Adrenal gland (tissue), 5 donors: ENCODE data around the gene TXLNB.

Source experiments
- POLR2A ChIP-seq, 2 donors: fragments of 450-650 bp; IDR thresholded peaks; one replicate each; pipeline ENCODE4 v1.6.1; 2017; ENCODE audit warnings: antibody characterized with exemption in 2 of 2, mild to moderate bottlenecking in 2 of 2, moderate library complexity in 1 of 2
- TF ChIP-seq, protein P1 (sequence below), 6 experiments: fragments of 450-650 bp in 4 of 6; fragments of 200-600 bp in 2 of 6; sonication (generic) in 1 of 6; IDR thresholded peaks; 1 replicate in 5 of 6; 2 replicates in 1 of 6; pipeline versions ENCODE4 v1.5.1 to v1.8.0; 2016 to 2021; ENCODE audit warnings: antibody characterized with exemption in 6 of 6, mild to moderate bottlenecking in 2 of 6, moderate library complexity in 1 of 6
- donor health status: DM: no; HTN: no; CAD: no.

GRCh38 chr6:139271056-139271455 lies 20.7 kb downstream of the TXLNB start:
- no peak for TF ChIP-seq POLR2A (IDR thresholded peaks at IDR 0.05)
- TF ChIP-seq, protein P1, sequence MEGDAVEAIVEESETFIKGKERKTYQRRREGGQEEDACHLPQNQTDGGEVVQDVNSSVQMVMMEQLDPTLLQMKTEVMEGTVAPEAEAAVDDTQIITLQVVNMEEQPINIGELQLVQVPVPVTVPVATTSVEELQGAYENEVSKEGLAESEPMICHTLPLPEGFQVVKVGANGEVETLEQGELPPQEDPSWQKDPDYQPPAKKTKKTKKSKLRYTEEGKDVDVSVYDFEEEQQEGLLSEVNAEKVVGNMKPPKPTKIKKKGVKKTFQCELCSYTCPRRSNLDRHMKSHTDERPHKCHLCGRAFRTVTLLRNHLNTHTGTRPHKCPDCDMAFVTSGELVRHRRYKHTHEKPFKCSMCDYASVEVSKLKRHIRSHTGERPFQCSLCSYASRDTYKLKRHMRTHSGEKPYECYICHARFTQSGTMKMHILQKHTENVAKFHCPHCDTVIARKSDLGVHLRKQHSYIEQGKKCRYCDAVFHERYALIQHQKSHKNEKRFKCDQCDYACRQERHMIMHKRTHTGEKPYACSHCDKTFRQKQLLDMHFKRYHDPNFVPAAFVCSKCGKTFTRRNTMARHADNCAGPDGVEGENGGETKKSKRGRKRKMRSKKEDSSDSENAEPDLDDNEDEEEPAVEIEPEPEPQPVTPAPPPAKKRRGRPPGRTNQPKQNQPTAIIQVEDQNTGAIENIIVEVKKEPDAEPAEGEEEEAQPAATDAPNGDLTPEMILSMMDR (IDR thresholded peaks at IDR 0.05): no peak
